NCI-H1105 treated with DMSO at 0.1 percent for 48 hours (cell line): ENCODE results near the gene STYK1.
"Not testable (repeated sequence)": the region's sequence is repeated elsewhere in the genome, so short reads cannot be mapped to it uniquely, and the experiment has no call there.

Experiments
- DNase-seq: peaks from one replicate; lab custom pipeline; 2025; lab: John Stamatoyannopoulos, UW

The STYK1 gene

GRCh38 chr12:10689146-10689545, 15.3 kb upstream of the STYK1 start:
- DNase-seq = no peak

- DNase-seq = no peak
These were observed 14.2 kb upstream of the STYK1 start for GRCh38 chr12:10688042-10688441.

- no peak for DNase-seq
These were observed 1.5 kb downstream of the STYK1 start for GRCh38 chr12:10672231-10672868.

- no peak for DNase-seq
These were observed 4.3 kb downstream of the STYK1 start for GRCh38 chr12:10669533-10669932.

- no peak for DNase-seq
These were observed 5.3 kb downstream of the STYK1 start for GRCh38 chr12:10668526-10668925.

- no peak for DNase-seq
These were observed 6.3 kb downstream of the STYK1 start for GRCh38 chr12:10667581-10667980.

GRCh38 chr12:10664499-10664898, 9.4 kb downstream of the STYK1 start:
- no peak for DNase-seq

- DNase-seq = no peak
These were observed 10.0 kb downstream of the STYK1 start for GRCh38 chr12:10663869-10664268.

GRCh38 chr12:10661338-10661737, 12.5 kb downstream of the STYK1 start:
- no peak for DNase-seq

- no peak for DNase-seq
These were observed 19.8 kb downstream of the STYK1 start for GRCh38 chr12:10654003-10654402.

- DNase-seq = no peak
These were observed 21.7 kb downstream of the STYK1 start for GRCh38 chr12:10652192-10652591.

GRCh38 chr12:10646576-10646975, 27.3 kb downstream of the STYK1 start:
- not testable (repeated sequence) for DNase-seq

- no peak for DNase-seq
These were observed 27.9 kb downstream of the STYK1 start for GRCh38 chr12:10645910-10646309.

GRCh38 chr12:10641735-10642500, 31.9 kb downstream of the STYK1 start:
- DNase-seq = no peak

- DNase-seq = no peak
These were observed 35.1 kb downstream of the STYK1 start for GRCh38 chr12:10638728-10639127.

GRCh38 chr12:10636611-10637010, 37.2 kb downstream of the STYK1 start:
- no peak for DNase-seq

GRCh38 chr12:10636124-10636523, 37.7 kb downstream of the STYK1 start:
- no peak for DNase-seq

- no peak for DNase-seq
These were observed 38.5 kb downstream of the STYK1 start for GRCh38 chr12:10635306-10635705.

- DNase-seq = no peak
These were observed 39.4 kb downstream of the STYK1 start for GRCh38 chr12:10634427-10634826.

- DNase-seq = no peak
These were observed 40.3 kb downstream of the STYK1 start for GRCh38 chr12:10633541-10633940.

- no peak for DNase-seq
These were observed 41.6 kb downstream of the STYK1 start for GRCh38 chr12:10632226-10632625.

GRCh38 chr12:10624605-10625004, 49.2 kb downstream of the STYK1 start:
- DNase-seq = no peak

- DNase-seq = no peak
These were observed 50.7 kb downstream of the STYK1 start for GRCh38 chr12:10623131-10623530.

GRCh38 chr12:10621278-10621677, 52.6 kb downstream of the STYK1 start:
- no peak for DNase-seq
